Tibial artery (tissue), 4 donors: Measurements from ENCODE around the gene RECQL.

ENCODE experiments used
- DNase-seq, 2 donors: peaks; one replicate each; pipeline ENCODE4 v3.0.0-alpha.2; 2019
- H3K27ac ChIP-seq, 2 donors: fragments of 200-600 bp; sonication (generic) in 1 of 2; 1 replicate in 1 of 2; 2 replicates in 1 of 2; pipeline ENCODE4 v1.5.1; 2018 to 2019; ENCODE audit warnings: mild to moderate bottlenecking in 1 of 2
- H3K27me3 ChIP-seq, 2 donors: fragments of 200-600 bp; sonication (generic) in 1 of 2; one replicate each; pipeline versions ENCODE4 v1.5.1 to v1.6.0; 2016 to 2019
- H3K36me3 ChIP-seq, 3 donors: fragments of 200-600 bp; sonication (generic) in 2 of 3; one replicate each; pipeline ENCODE4 v1.5.1; 2016 to 2019; ENCODE audit warnings: mild to moderate bottlenecking in 2 of 3
- H3K4me1 ChIP-seq, 4 donors: fragments of 200-600 bp; sonication (generic) in 2 of 4; 1 replicate in 3 of 4; 2 replicates in 1 of 4; pipeline ENCODE4 v1.5.1; 2016 to 2019
- H3K4me3 ChIP-seq, 2 donors: fragments of 200-600 bp; sonication (generic) in 1 of 2; 1 replicate in 1 of 2; 2 replicates in 1 of 2; pipeline ENCODE4 v1.5.1; 2018 to 2019; ENCODE audit warnings: mild to moderate bottlenecking in 2 of 2
- H3K9me3 ChIP-seq, 3 donors: fragments of 200-600 bp; sonication (generic) in 1 of 3; one replicate each; pipeline ENCODE4 v1.5.1; 2016 to 2019
- intact Hi-C: fragments of 100-400 bp; cut with DNase I; formaldehyde crosslinking; loops from one replicate; pipeline ENCODE4 v1.15.0; 2023; ENCODE audit warnings: low total_unique reads
- TF ChIP-seq, protein P1 (sequence below), 2 experiments: fragments of 200-600 bp in 1 of 2; fragments of 450-650 bp in 1 of 2; IDR thresholded peaks; one replicate each; pipeline ENCODE4 v1.5.1; 2017 to 2019; ENCODE audit warnings: antibody characterized with exemption in 2 of 2, mild to moderate bottlenecking in 1 of 2, moderate library complexity in 1 of 2

RECQL gene

DNA sequence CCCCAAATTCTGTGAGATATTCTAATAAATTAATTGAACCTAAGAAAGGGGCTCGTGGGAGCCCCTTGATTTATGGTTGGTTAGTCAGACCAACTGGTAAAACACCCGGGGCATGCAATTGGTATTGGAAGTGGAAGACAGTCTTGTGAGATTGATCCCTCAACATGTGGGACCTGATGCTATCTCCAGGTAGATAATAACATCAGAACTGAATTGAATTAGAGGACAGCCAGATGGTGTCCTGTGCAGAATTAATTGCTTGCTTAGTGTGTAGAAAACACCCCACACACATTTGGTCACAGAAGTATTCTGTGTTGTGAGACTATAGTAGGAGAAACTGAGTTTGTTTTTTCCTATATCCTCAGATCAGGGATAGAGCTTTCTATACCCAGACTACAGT, 42.0 kb downstream of the RECQL start:
- Histone ChIP-seq H3K36me3 (peaks cover 58 to 84% (median 67%) of the 10 kb centered on the region in 3 donors), H3K9me3 (no peaks in the 10 kb centered on the region), H3K27ac (no peak overlapping the region), H3K27me3 (no peaks in the 10 kb centered on the region), H3K4me3 (no peak overlapping the region), H3K4me1 (no peaks in the 10 kb centered on the region)
- TF ChIP-seq, protein P1, sequence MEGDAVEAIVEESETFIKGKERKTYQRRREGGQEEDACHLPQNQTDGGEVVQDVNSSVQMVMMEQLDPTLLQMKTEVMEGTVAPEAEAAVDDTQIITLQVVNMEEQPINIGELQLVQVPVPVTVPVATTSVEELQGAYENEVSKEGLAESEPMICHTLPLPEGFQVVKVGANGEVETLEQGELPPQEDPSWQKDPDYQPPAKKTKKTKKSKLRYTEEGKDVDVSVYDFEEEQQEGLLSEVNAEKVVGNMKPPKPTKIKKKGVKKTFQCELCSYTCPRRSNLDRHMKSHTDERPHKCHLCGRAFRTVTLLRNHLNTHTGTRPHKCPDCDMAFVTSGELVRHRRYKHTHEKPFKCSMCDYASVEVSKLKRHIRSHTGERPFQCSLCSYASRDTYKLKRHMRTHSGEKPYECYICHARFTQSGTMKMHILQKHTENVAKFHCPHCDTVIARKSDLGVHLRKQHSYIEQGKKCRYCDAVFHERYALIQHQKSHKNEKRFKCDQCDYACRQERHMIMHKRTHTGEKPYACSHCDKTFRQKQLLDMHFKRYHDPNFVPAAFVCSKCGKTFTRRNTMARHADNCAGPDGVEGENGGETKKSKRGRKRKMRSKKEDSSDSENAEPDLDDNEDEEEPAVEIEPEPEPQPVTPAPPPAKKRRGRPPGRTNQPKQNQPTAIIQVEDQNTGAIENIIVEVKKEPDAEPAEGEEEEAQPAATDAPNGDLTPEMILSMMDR (IDR thresholded peaks at IDR 0.05), result no peak
- no peak for DNase-seq
- intact Hi-C loops, result no loop called here

GRCh38 chr12:21456291-21456780, 45.1 kb downstream of the RECQL start:
- no peaks in the 10 kb centered on the region for H3K27me3 ChIP-seq
- no peak overlapping the region for H3K4me3 ChIP-seq
- no peaks in the 10 kb centered on the region for H3K4me1 ChIP-seq
- no peak for DNase-seq
- TF ChIP-seq, protein P1 (IDR thresholded peaks at IDR 0.05), result no peak
- H3K27ac ChIP-seq, result no peak overlapping the region
- H3K9me3 ChIP-seq, result no peaks in the 10 kb centered on the region
- peaks cover 48 to 67% (median 52%) of the 10 kb centered on the region in 3 donors for H3K36me3 ChIP-seq
- intact Hi-C loops, result no loop called here

GRCh38 chr12:21453312-21453852, 48.1 kb downstream of the RECQL start:
- TF ChIP-seq, protein P1 (IDR thresholded peaks at IDR 0.05), result no peak
- H3K9me3 ChIP-seq, result no peaks in the 10 kb centered on the region
- no peaks in the 10 kb centered on the region for H3K27me3 ChIP-seq
- H3K4me3 ChIP-seq, result no peak overlapping the region
- H3K36me3 ChIP-seq, result peaks cover 43 to 73% (median 61%) of the 10 kb centered on the region in 3 donors
- DNase-seq, result no peak
- H3K27ac ChIP-seq, result no peak overlapping the region
- intact Hi-C loops, result no loop called here
- no peaks in the 10 kb centered on the region for H3K4me1 ChIP-seq

DNA sequence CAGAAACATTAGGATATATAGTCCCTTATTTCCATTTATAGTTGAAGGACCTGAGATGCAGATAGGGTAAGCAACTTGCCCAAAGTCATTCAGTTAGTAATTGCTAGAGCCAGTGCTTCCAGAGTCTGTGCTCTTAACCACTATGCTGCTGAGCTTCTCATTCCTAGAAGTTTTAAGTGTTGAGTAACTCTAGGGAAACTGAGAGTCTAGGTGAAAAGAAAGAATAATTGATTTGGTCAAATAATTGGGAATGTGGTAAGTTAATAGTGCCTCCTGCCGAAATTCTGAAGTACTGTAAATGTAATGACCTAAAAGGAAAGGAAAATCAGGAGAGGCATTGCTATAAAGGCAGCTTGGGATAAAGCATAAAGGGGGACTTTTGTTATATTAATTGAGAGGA, 49.9 kb downstream of the RECQL start:
- intact Hi-C loops, result no loop called here
- TF ChIP-seq, protein P1 (IDR thresholded peaks at IDR 0.05), result no peak
- peaks cover 41 to 73% (median 49%) of the 10 kb centered on the region in 3 donors for H3K36me3 ChIP-seq

GRCh38 chr12:21444193-21445146, 57.0 kb downstream of the RECQL start:
- Histone ChIP-seq H3K4me3 (no peak overlapping the region), H3K4me1 (no peaks in the 10 kb centered on the region), H3K9me3 (no peaks in the 10 kb centered on the region), H3K27me3 (no peaks in the 10 kb centered on the region), H3K36me3 (peaks cover 17 to 76% (median 40%) of the 10 kb centered on the region in 3 donors), H3K27ac (no peak overlapping the region)
- TF ChIP-seq, protein P1 (IDR thresholded peaks at IDR 0.05), result no peak
- DNase-seq, result no peak
- intact Hi-C loops, result no loop called here

More for the DNA sequence above, 49.9 kb downstream of the RECQL start:
- Histone ChIP-seq H3K27me3 (no peaks in the 10 kb centered on the region), H3K4me3 (no peak overlapping the region), H3K4me1 (no peaks in the 10 kb centered on the region), H3K9me3 (no peaks in the 10 kb centered on the region), H3K27ac (no peak overlapping the region)
- no peak for DNase-seq
